AG20443 (cell line): ENCODE measurements around the gene WDFY2.
"Not testable (repeated sequence)": the region's sequence is repeated elsewhere in the genome, so short reads cannot be mapped to it uniquely, and the experiment has no call there.

Experiments
- DNase-seq: peaks from one replicate; pipeline ENCODE4 v3.0.0; 2012; ENCODE audit warnings: low spot score, mixed read lengths

WDFY2 gene

GRCh38 chr13:51583875-51584730 is at the start of gene WDFY2:
TSS of gene WDFY2 (plus strand) at chr13:51584462. CDS start at chr13:51584688, 226 bp downstream.
- DNase-seq, result peak; percentile 98

DNA sequence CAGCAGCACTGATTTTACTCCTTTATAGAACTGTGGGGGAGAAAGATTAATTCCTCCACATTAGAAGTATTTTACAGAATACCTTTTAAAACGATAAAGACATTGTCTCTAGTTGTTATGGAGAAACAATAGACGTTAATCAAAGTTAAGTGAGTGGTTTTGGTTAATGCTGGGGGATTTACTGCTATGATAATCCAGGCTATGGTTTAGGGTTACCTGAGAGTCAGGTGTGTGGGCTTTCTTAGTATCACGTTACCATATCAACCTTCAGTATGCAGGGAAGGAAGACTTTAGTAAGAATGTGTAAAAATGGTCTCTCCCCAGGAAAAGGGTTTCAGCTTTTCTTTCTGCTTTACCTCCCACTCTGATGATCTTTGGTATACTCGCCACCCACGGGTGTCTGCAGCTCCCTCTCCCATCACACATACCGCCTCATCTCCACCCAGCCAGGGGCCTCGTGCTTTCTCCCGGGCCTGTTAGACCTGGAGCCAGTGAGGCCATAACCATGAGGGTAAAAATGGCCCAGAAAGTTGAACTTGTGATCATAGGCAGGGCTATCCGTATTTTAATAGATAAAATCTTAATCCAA is 45.6 kb upstream of the WDFY2 start:
- DNase-seq, result no peak

DNA sequence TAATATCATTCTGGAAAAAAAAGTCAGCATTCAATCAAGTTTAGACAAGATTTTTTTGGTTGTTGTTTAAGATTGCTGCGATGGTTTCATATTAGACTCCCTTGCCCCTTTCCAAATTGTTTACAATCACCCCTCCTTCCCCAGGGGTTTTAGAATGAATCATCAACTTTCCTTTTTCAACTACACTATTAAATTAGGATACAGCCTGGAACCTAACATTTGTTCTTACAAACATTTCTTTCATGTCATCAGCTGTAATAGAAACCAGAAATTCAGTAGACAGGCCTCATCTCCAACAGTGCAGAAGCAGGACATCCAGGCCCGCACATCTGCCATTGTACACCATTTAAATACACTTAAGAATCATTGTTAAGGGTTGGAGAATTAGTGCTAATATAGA is 44.4 kb upstream of the WDFY2 start:
- no peak for DNase-seq

- DNase-seq, result no peak
Measured at GRCh38 chr13:51541037-51541436, 43.2 kb upstream of the WDFY2 start.

GRCh38 chr13:51541809-51542258 is 42.4 kb upstream of the WDFY2 start:
- DNase-seq, result no peak

DNA sequence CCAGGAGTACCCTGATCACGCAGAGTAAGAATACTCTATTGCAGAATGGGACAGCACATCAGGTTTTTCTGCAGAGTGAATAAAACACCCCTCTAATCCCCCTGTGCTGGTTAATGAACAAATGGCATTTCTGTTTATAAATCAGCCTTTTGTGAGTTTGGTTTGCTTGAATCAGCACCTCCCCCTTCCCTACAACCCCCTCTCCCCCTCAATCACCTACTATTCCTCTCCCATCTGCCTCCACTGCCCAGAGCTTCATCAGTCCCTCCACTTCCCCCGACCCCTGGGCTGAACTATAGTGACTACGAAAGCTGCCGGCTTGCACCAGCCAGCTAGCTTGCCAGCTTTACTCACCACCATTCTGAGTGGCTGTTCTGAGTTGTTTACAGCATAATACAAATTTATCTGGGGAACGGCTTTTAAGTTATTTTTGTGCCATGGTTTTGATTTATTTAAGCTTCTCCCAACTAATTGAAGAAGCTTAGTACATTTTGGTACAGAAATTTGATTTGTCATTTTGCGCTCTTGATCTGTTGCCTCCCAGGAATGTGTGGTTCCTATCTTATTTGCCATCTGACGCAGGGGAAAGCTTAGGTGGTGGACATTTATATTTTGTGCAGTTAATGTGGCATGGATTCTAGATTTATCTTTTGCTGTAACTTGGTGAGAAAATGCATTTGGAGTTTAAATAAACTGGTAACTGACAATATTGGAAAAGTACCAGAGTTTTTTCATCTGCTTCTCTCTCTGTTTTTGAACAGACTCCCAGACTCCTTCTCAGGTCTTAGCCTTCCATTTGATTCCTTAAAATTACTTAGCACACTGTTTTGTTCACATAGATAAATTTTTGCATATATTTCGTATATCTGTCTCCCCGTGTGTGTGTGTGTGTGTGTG is 41.7 kb upstream of the WDFY2 start:
- no peak for DNase-seq

DNA sequence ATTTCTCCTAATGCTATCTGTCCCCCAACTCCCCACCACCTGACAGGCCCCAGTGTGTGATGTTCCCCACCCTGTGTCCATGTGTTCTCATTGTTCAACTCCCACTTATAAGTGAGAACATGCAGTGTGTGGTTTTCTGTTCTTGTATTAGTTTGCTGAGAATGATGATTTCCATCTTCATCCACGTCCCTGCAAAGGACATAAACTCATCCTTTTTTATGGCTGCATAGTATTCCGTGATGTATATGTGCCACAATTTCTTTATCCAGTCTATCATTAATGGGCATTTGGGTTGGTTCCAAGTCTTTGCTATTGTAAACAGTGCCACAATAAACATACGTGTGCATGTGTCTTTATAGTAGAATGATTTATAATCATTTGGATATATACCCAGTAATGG is 38.8 kb upstream of the WDFY2 start:
- DNase-seq, result not testable (repeated sequence)

DNA sequence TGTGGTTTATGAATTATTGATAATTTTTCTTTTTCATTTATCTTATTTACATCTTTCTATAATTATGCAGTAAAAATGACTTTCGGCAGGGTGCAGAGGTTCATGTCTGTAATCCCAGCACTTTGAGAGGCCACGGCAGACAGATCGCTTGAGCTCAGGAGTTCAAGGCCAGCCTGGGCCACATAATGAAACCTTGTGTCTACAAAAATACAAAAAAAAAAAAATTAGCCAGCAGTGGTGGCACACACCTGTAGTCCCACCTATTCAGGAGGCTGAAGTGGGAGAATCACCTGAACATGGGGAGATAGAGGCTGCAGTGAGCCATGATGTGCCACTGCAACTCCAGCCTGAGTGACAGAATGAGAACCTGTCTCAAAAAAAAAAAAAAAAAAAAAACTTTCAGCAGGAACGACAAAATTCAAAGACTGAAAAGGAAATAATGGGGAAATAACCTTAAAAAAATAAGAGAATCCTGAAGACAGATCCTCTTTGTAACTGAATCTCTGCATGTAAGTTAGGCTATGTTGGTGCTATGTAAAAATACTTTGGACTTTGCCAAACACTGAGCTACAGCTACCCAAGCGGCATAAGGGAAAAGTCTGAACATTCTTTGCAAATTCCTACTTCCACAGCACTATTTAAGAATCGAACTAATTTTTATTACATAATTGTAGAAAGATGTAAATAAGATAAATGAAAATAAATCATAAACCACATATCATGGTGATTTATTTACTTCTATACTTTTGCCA is 36.7 kb upstream of the WDFY2 start:
- no peak for DNase-seq

DNA sequence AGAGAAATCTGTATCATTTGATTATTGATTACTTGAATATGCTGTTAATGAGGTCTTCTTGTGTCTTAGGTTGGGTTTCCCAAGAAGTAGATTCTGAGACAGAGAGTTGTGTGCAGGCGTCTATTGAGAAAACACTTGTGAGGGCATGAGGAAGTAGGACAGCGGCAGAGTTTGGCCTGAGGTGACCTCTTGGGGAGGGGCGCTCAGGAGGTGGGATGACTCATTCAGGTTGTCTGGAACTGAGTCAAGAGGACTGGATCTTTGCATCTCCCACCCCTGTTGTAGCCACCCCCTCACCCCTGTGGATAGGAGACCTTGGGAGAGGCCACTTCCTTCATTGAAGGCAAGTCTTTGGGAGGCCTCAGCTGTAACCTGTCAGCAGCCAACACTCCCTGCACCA is 35.2 kb upstream of the WDFY2 start:
- DNase-seq, result no peak

- no peak for DNase-seq
Measured at GRCh38 chr13:51549593-51549992, 34.7 kb upstream of the WDFY2 start.

DNA sequence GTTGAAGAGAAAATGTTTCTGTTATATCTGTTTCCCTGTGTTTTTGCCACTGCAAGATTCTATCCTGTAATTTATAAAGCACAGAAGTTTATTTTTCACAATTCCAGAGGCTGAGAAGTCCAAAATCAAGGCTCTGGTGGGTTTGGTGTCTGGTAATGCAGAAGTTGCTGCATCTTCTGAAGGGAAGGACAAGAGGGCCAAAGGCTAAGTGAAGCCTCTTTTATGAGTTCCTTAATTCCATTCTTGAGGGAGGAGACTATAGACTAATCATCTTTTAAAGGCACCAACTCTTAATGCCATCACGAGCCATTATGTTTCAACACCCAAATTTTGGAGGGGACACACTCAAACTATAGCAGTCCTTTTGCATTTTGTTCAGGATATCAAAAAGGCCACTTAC is 34.1 kb upstream of the WDFY2 start:
- DNase-seq, result no peak

- no peak for DNase-seq
Measured at GRCh38 chr13:51551416-51551815, 32.8 kb upstream of the WDFY2 start.

GRCh38 chr13:51552027-51552426 is 32.2 kb upstream of the WDFY2 start:
- DNase-seq, result no peak

DNA sequence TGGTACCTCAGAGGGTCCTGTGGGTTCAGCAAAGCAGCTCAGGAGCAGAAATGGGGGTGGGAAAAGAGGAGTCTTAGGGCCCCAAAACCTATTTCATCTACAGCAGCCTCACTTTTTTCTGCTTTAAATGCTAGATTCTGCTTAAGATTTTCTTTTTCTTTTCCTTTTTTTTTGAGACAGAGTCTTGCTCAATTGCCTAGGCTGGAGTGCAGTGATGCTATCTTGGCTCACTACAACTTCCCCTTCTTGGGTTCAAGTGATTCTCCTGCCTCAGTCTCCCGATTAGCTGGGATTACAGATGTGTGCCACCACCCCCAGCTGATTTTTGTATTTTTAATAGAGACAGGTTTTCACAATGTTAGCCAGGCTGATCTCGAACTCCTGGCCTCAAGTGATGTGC is 30.7 kb upstream of the WDFY2 start:
- no peak for DNase-seq

- DNase-seq, result no peak
Measured at GRCh38 chr13:51556740-51557139, 27.5 kb upstream of the WDFY2 start.

- DNase-seq, result no peak
Measured at GRCh38 chr13:51557438-51557837, 26.8 kb upstream of the WDFY2 start.

- DNase-seq, result peak; percentile 74
Measured at GRCh38 chr13:51557875-51558612, 26.2 kb upstream of the WDFY2 start.

GRCh38 chr13:51559946-51560735 is 24.1 kb upstream of the WDFY2 start:
- DNase-seq, result no peak

- no peak for DNase-seq
Measured at GRCh38 chr13:51562011-51562671, 22.1 kb upstream of the WDFY2 start.

DNA sequence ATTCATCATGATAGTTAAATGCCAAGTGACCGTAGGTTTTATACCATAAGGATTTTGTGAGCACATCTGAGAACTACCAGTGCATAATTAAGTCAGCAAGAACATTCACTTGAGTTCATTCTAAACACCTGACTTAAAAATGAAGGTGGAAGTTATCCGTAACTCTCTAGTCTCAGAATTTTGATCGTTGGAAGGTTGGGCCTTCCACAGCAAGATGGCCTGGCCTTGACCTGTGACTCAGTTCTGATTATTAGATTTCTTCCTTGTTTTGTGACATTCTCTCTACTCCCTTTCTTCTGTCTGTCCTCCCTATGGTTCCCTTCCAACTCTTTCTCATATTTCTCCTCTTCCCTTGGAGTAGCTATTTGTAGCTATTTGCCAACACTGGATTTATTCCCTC is 20.0 kb upstream of the WDFY2 start:
- no peak for DNase-seq
